Ureter (tissue), 1 donor: ENCODE measurements around the gene PAK5. TPM values are rescaled to one million over a fixed set of nuclear protein-coding genes. Genes with fewer than 3 reads are reported as not detected.
"Not testable (repeated sequence)": the region's sequence is repeated elsewhere in the genome, so short reads cannot be mapped to it uniquely, and the experiment has no call there.

Experiments
- DNase-seq: peaks from one replicate; pipeline ENCODE4 v3.0.0-alpha.2; 2020; ENCODE audit warnings: low spot score
- total RNA-seq: library from RNA; stranded (reverse); gene quantifications from one replicate; pipeline ENCODE4 v1.2.4, GENCODE V29; 2023
- donor health status: DM: yes; HTN: yes; CAD: no.

PAK5 gene
- total RNA-seq, 1 donor from 2014 or later = 0.13 TPM

DNA sequence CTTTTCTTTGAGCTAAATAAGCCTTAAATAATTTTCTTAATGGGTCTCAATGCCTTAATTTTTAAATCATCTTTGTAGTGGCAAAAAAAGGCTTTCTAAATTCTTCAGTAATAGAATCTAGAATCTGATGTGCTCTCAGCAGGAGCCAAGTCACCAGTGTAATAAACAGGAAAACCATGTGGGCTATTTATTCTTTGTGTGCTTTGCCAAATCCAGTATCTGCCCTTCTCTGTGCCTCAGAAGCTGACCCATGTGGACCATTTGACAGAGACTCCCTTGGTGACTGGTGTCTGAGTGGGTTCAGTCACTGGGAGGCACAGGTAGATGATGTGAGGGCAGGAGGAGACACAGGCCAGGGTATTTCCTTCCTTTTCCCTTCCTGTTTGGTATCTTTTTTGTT is 152.9 kb downstream of the PAK5 start:
- no peak for DNase-seq

DNA sequence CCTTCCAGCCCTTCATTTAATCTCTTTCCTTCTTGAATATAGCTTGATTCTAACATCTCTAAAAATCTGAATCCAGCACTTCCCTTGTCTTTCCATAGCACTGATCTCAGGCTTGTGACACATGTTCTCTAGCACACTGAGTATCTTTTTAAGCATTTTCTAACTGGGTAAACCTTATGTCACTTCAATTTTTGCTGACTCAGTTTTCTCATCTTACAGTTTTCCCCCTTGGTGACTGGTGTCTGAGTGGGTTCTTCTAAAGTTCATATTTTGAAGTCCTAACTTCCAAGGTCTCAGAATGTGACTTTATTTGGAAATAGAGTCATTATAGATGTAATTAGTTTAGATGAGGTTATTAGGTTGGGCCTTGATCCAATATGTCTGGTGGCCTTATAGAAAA is 153.9 kb downstream of the PAK5 start:
- no peak for DNase-seq

DNA sequence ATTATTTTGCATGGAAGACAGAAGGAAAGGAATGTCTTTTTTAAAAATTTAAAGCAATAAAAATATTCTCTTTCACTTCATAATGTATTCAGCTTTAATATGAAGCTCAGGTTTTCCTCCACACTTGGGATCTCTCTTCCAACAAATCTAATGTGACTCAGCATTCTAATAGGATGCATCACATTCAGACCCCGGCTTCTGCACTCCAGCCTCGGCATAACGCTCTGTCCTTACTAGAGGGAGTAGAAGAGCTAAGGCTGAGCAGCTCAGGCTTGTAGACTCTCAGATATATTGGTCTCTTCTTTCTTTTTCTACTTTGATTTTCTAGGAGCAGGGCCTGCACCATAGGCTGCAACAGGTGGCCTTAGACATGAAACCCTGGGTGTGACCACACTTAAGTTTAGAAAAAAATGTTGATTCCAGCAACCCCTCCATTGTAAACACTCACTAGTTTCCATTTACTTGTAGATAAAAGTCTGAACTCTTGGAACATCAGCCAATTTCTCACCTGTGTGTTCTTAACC is 161.7 kb downstream of the PAK5 start:
- DNase-seq = no peak

DNA sequence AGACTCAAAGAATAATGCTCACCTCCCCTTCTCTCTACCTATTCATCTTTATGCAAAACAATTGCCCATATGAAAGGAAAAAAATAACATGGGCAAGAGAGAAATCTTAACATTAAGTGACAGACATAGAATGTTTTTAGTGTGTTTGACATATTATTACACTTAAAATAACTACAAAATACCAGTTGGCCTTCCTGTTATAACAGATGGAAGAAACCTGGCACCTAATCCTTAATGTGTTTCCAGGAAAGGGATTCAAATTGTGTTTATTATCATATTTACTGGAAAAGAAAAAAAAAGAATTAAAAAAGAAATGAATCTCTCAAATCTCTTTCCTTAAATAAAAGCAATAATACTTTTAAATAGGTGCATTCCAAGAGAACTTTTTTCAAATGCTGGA is 165.9 kb downstream of the PAK5 start:
- no peak for DNase-seq

DNA sequence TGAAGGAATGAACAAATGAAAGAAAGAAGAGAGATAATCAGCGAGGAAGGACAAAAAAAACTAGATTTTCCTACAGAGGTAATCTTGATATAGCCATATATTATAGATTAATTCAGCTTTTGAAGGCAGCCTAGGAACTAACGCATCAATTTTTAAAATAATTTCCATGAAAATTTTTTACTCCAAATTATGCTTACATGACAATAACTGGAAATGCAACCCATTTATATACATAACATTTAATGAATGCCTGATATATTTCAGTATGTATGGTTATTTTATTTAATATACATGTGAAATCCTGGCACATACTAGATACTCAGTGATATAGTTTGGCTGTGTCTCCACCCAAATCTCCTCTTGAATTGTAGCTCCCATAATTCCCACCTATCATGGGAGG is 166.8 kb downstream of the PAK5 start:
- no peak for DNase-seq

DNA sequence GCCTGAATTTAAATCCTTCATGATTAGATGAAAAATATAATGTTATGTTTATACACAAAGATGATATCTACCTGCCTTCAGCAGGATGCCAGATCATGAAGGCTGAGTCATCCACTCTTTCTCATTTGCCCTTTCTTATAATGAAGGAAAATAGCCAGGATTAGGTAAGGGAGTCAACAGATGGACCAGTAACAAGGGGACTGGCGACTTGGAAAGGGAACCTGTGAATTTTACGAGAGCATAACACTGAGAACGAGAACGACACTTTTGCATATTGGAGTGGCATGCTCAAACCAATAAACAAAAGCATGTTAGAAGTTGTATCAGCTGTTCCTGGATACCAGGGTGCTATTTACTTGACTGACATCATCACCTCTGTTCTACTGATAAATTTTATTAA is 170.5 kb downstream of the PAK5 start:
- DNase-seq = no peak

DNA sequence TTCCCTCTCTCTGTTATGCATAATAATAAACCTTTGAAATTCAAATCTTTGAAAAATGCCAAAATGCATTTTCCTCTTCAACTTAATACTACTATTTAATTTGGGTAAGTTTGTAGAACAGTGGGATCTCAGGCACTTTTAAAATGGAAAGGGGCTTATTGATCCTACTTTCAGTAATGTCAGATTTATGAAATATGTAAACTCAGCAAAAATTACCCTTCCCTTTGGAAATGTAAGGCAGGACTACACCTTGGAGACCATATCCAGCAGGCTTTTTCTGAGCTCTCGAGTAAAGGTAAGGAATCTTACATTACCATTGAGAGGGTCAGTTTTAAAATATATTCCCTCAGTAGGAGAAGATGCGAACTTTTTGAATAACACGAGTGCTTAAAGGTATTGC is 175.5 kb downstream of the PAK5 start:
- no peak for DNase-seq

DNA sequence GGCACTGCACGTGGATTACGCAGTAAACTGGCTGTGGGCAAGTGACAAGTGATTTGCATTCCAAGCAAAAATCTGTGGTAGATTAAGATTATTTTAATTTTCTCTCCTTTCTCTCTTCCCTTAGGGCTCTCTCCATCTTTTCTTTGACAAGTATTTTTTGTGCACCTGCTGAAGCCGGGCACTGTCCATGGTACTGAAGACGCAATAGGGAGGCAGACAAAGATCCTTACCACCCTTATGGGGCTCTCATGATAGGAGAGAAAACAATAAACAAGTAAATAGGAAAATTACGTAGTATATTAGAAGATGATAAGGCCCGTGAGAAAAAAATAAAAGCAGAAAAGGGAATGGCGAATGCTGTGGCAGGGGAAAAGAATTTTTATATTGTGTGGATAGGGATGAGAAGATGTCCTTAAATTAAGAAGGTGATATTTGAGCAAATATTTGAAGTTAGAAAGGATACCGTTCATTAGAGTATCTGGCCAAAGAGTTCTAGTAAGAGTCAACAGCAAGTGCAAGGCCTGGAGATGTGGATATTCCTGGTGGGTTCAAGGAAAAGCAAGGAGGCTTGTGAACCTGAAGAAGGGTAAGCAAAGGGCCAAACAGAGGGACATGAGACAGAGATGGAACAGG is 178.5 kb downstream of the PAK5 start:
- DNase-seq = no peak

DNA sequence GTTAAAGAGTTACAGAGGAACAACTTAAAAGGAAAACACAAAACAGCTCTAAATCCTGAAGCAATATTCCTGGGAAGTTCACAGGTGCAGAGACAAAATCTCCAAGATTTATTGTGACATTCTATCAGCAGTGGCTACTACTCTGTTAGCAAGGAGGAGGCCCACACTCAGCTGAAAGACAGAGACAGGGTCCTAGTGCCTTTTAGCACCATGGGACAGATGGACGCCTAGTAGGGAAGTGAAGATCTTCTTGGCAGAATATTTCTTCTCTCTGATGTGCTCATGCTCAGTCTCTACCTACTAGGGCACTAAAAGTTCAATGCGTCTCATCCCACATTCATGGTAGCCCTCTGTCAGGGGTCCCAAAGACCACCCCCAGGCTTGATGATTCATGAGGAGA is 191.1 kb downstream of the PAK5 start:
- no peak for DNase-seq

DNA sequence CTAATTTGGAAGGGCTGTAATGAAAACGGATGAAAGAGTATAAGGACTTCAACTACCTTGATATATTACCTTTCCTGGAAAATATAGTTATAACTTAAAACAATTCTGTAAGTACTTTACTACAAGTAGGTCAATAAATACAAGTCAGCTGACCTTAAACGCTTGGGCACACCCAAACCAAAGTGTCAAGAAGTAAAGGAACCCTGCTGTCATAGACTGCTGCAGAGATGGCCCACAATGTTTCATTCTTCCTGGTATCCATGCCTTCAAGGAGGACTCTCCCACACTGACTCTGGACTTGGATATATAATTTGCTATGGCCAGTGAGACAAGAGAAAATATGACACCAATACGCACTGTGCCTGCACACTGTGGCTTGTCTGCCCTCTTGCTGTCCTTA is 192.5 kb downstream of the PAK5 start:
- DNase-seq = no peak

DNA sequence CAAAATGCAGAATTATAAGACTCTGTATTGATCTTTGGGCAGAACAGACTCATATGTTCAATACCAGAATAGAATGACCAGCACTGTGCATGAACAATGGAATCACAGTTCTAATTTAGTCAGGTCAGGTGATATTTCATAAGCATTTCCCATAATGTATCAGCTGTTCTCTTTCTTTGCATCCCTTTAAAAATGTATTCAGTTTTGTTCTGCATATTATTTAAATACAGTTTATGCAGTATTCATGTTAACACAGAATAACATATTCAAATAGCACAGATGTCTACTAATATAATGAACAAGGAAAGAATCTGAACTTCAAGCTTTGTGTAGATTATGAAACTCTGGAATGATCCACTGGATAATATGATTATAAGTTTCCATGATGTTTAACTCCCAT is 196.0 kb downstream of the PAK5 start:
- DNase-seq = no peak

DNA sequence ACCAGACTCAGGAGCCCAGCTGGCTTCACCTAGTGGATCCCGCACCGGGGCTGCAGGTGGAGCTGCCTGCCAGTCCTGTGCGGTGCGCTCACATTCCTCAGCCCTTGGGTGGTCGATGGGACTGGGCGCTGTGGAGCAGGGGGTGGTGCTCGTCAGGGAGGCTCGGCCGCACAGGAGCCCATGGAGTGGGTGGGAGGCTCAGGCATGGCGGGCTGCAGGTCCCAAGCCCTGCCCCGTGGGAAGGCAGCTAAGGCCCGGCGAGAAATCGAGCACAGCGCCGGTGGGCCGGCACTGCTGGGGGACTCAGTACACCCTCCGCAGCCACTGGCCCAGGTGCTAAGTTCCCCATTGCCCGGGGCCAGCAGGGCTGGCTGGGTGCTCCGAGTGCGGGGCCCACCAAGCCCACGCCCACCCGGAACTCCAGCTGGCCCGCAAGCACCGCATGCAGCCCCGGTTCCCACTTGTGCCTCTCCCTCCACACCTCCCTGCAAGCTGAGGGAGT is 197.3 kb downstream of the PAK5 start:
- DNase-seq = not testable (repeated sequence)

DNA sequence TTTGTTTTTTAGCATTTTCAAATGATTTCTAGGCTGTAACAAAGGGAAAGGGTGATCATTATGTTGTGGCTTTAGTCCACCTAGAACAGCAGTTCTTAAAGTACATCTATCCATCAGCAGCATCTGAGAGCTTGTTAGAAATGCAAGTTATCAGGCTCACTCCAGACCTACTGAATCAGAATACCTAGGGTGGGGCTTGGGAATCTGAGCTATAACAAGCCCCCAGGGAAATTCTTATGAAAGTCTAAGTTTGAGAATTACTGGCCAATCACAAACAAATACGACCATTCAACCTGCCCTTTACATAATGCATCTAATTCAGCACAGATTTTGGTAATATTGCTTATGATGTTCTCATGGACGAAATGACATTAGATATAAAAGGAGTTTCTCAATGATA is 201.0 kb downstream of the PAK5 start:
- DNase-seq = no peak

DNA sequence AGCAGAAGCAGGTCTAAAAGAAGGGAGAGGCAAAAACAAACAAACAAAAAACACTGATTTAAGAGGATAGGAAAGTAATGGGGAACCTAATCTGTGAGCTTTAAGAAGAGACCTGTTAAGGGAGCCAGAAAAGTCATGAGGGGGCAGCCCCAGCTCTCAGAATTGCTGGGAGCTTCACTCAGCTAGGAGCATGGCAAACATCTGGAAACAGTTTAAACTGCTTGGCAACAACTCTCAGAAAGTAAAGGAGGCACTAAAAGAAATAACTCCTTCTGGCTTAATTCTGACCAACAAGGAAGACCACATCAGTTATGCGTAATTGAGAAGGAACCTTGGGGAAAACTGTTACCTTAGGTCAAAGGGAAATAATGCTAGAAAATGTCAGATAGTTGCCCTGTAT is 203.1 kb downstream of the PAK5 start:
- no peak for DNase-seq

DNA sequence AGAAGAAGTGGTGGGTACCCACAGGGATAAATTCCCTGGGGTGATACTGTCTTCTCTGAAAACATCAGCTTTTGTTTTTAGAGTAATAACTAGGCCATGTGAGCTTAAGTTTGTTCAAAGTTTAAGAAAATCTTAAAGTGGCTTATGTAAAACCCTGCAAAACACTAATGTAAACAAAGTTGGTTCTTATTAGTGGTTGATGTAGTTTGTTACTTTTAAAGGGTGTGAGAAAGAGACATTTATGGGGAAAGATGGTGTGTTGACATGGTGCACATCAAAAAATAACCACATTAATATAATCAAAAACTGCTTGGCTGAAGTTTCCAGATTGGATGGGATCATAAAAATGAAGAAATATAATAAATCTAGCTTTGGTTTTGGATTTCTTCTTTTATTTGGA is 204.5 kb downstream of the PAK5 start:
- DNase-seq = no peak

DNA sequence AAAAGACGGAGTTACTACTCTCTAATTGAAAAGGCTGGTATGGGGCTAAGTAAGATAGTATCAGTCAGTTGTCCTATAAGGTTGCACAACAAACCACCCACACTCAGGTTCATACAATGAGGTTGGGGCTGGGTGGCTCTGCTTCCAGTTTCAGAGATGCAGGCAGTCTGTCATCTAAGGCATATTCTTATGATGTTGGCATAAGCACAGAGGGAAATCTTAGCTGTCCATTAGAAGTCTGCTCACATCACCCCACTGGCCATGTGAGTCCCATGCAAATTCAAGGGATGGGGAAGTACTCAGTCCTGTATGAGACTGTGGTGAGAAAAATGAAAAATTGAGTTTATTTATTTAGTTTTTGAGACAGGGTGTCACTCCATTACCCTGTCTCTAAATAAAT is 205.9 kb downstream of the PAK5 start:
- no peak for DNase-seq

DNA sequence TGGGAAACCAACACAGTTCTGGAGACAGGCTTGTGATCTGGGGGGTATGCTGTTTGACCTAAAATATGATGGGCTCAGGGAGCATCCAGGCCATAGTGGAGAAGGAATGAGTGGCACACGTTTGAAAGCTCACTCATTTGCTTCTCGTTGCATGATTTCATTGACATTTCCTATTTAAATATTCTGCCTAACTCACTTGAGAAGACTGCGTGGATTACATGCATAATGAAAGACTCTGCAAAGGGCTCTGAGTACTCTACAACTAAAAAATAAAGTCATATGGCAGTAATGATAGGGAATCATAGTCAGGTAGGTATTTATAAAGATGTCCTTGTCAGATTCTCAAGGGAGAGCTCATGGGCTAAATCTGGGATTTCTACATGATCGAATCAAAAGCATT is 206.6 kb downstream of the PAK5 start:
- no peak for DNase-seq

DNA sequence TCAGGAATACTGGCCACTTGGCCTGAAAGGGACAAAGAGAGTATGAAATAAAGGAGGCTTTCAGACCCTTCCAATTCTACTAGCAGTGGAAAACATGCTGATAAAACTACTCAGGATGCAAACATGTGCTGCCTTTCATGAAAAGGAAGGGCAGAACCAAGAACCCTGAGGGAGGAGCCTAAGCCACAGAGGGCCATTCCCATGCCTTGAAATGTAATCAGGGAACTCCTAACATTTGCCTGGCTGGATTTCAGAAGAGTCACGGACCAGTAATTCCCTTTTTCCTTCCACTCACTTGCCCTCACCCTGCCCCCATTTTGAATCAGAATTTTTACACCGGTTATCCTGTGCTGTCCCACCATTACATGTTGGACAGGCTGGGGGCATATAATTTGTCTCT is 208.3 kb downstream of the PAK5 start:
- DNase-seq = no peak

DNA sequence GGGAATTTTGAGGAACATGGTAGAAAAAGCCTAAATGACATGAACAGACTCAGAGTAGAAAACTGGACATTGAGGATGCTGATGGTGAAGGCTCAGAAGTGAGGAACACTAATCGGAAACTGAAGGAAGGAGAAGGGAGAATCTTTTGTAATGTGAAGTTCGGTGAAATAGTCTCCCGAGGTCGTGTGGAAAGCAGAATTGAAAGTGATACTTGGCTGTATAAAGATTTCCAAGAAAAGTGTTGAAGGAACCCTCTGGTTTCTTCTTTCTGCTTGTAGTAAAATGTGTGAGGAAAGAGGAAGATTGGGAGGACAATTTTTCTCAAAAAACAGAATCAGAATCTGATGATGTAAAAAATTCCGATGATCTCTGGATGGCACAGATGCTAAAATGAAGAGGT is 209.0 kb downstream of the PAK5 start:
- DNase-seq = no peak

DNA sequence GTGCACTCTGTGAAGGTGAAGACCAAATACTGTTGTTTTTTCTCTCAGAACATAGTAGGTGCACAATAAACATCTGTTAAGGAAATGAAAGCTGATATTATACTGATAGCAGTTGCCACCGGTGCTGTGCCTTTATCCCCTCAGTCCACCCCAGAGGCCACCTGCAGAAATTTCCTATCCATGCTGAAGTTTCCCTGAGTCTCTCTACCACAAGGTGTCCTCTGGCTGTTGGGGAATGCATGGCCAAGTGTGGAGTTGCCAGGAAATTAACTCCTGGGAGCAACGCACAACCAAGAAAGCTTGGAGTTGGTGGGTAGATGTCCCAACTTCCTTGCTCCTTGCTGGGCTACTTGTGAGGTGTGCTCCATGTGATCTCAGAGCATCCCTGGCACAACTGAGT is 210.3 kb downstream of the PAK5 start:
- DNase-seq = no peak

DNA sequence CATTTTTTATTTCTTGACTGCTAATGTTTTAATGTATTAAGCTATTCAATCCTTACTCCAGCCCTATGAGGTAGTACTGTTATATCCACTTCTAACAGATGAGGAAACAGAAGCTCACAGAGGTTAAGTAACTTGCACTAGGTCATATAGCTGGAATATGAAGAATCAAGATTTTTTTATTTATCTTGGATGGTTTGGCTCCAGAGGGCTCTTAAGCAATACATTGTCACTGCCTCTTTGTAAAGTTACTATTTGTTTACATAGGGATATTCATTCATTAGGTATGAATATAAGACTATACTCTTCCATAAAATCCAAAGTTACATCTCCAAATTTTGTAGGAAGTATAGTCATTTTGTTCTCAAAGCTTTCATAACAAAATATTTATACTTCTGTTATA is 210.7 kb downstream of the PAK5 start:
- DNase-seq = no peak

DNA sequence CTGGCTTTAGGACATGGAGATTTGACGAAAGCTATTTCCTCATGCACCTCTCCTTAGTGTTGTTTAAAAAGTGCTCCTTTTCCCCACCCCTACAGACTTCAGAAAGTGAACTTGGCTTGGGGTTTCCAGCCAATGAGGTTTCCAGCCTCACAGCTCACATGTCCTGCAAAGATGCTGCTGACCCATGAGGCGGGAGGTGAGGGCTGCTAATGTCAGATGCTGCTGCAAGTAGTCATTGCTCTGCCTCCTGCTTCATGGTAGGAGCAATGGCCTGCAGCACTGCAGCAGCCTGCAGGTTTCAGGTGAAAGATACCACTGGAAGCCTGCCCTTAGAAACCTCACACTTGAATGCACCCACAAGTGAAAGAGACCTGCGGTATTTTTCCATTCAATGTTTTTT is 211.7 kb downstream of the PAK5 start:
- DNase-seq = no peak

DNA sequence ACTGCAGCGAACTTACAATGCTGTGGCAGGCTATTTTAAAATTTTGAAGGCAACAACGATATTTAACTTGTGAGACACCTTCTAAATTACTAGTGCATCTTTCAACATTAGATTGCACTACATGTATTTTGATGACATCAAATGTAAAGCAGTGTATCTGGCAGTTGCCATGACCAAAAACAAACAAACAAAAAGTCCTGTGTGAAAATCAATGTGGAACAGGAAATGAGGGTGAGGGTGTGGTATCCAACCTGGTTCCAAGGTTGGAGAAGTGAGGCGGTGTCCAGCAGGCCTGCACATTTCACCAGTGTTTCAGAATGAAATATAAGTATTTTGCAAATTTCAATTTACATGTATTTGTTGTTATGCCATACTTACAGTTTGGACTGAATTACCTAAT is 212.5 kb downstream of the PAK5 start:
- no peak for DNase-seq

DNA sequence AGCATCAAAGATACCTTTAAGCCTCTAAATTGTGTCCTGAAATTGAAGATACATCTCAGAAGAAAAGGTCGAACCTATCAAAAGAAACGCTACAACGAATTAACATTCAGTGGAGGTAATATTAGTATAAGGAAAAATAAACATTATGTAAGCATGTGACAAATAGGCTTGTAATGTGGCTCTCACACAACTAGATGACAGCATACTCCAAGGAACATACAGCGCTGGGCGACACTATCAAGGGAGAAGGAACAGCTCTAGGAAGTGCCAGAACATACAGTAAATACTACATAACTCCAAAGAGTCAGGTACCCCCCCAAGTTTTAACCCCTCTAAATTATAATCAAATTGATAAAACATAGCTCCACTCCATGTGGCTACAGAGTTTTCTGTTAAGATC is 220.9 kb downstream of the PAK5 start:
- no peak for DNase-seq
